GM21423 (cell line): Measurements from ENCODE around the gene ADAMTS20.
"Not testable (repeated sequence)": the region's sequence is repeated elsewhere in the genome, so short reads cannot be mapped to it uniquely, and the experiment has no call there.

Source experiments
- ATAC-seq: cut with Tn5 transposase; IDR thresholded peaks from one replicate; pipeline ENCODE4 v1.9.1; 2021; ENCODE audit warnings: mild to moderate bottlenecking, moderate library complexity; ENCODE audit not compliant: unreplicated experiment

ADAMTS20 gene

GRCh38 chr12:43551971-43552559 lies at the start of gene ADAMTS20:
Gene ADAMTS20, minus strand, starts transcription at chr12:43552203. Its CDS starts 282 bp downstream, at chr12:43551921.
- ATAC-seq = no peak

- no peak for ATAC-seq
These were observed 47.7 kb upstream of the ADAMTS20 start for GRCh38 chr12:43599708-43600107.

GRCh38 chr12:43599066-43599465 lies 47.1 kb upstream of the ADAMTS20 start:
- ATAC-seq = no peak

- no peak for ATAC-seq
These were observed 38.3 kb upstream of the ADAMTS20 start for GRCh38 chr12:43590307-43590706.

- no peak for ATAC-seq
These were observed 34.7 kb upstream of the ADAMTS20 start for GRCh38 chr12:43586646-43587245.

GRCh38 chr12:43585676-43586075 lies 33.7 kb upstream of the ADAMTS20 start:
- ATAC-seq = no peak

GRCh38 chr12:43580601-43581000 lies 28.6 kb upstream of the ADAMTS20 start:
- ATAC-seq = no peak

GRCh38 chr12:43579206-43579605 lies 27.2 kb upstream of the ADAMTS20 start:
- no peak for ATAC-seq

GRCh38 chr12:43578782-43579181 lies 26.8 kb upstream of the ADAMTS20 start:
- ATAC-seq = no peak

- ATAC-seq = no peak
These were observed 25.4 kb upstream of the ADAMTS20 start for GRCh38 chr12:43577381-43577780.

GRCh38 chr12:43576162-43576561 lies 24.2 kb upstream of the ADAMTS20 start:
- no peak for ATAC-seq

- no peak for ATAC-seq
These were observed 19.9 kb upstream of the ADAMTS20 start for GRCh38 chr12:43571885-43572284.

- ATAC-seq = no peak
These were observed 4.1 kb upstream of the ADAMTS20 start for GRCh38 chr12:43556057-43556456.

GRCh38 chr12:43551279-43551970 lies 578 bp downstream of the ADAMTS20 start:
- ATAC-seq = no peak

GRCh38 chr12:43550831-43551271 lies 1.2 kb downstream of the ADAMTS20 start:
- ATAC-seq = no peak

- no peak for ATAC-seq
These were observed 7.3 kb downstream of the ADAMTS20 start for GRCh38 chr12:43544703-43545102.

- no peak for ATAC-seq
These were observed 11.5 kb downstream of the ADAMTS20 start for GRCh38 chr12:43540470-43540869.

- ATAC-seq = not testable (repeated sequence)
These were observed 14.3 kb downstream of the ADAMTS20 start for GRCh38 chr12:43537675-43538074.

GRCh38 chr12:43516045-43516444 lies 36.0 kb downstream of the ADAMTS20 start:
- no peak for ATAC-seq

- ATAC-seq = no peak
These were observed 50.3 kb downstream of the ADAMTS20 start for GRCh38 chr12:43501703-43502102.

GRCh38 chr12:43493261-43493797 lies 58.7 kb downstream of the ADAMTS20 start:
- ATAC-seq = no peak
